Erythroblast (primary cell): Measurements from ENCODE around the gene MTX2.

Experiments used
- GATA1 ChIP-seq: IDR thresholded peaks from 2 replicates; pipeline ENCODE4 v1.6.1; 2011; ENCODE audit warnings: low read depth, mild to moderate bottlenecking, control low read depth, low read length, moderate library complexity
- POLR2A ChIP-seq: IDR thresholded peaks from 2 replicates; pipeline ENCODE4 v1.6.1; 2011; ENCODE audit warnings: mild to moderate bottlenecking, low read length

- TF ChIP-seq POLR2A (no peak), GATA1 (no peak)
Observed at GRCh38 chr2:176251928-176252327, 17.3 kb upstream of the MTX2 start.
